Measurements from ENCODE around the gene HPX.
A peak's percentile ranks its signal among the peaks of the same experiment; 100 is the strongest.
"Not testable (repeated sequence)": the region's sequence is repeated elsewhere in the genome, so short reads cannot be mapped to it uniquely, and the experiment has no call there.

Gene HPX

GRCh38 chr11:6415797-6416196, 25.0 kb downstream of the HPX start:
- DNase-seq (ENCODE audit: low read depth in 2 of 2): no peak

- no peak for DNase-seq (ENCODE audit: low read depth in 2 of 2)
Measured at GRCh38 chr11:6414874-6415328, 25.9 kb downstream of the HPX start.

DNA sequence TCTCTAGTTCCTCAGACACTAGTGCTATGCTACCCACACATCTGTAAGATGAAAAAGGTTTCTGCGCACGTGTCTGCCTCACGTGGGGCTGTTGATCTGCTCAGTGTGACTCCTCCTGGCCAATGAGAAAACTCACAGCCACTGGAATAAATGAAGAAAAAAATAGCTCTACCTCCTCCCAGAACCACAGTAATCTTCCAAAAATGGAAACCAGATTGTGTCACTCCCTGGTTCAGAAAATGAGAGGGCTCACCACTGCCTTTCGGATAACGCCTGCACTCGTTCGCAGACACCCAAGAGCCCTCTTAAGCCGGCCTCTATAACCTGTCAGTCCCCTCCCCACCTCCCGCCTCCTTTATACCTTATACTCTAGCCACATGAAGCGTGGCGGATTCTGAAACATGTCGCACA, 27.0 kb downstream of the HPX start:
- DNase-seq (ENCODE audit: low read depth in 2 of 2): peak; percentile 47 to 55

GRCh38 chr11:6411594-6412031, 29.2 kb downstream of the HPX start:
- DNase-seq (ENCODE audit: low read depth in 2 of 2): no peak

GRCh38 chr11:6410695-6411430, 29.9 kb downstream of the HPX start:
- DNase-seq (ENCODE audit: low read depth in 2 of 2): no peak

- no peak for DNase-seq (ENCODE audit: low read depth in 2 of 2)
Measured at GRCh38 chr11:6406370-6406769, 34.4 kb downstream of the HPX start.

- DNase-seq (ENCODE audit: low read depth in 2 of 2): no peak
Measured at GRCh38 chr11:6405846-6406245, 34.9 kb downstream of the HPX start.

- DNase-seq (ENCODE audit: low read depth in 2 of 2): no peak
Measured at GRCh38 chr11:6405052-6405667, 35.6 kb downstream of the HPX start.

DNA sequence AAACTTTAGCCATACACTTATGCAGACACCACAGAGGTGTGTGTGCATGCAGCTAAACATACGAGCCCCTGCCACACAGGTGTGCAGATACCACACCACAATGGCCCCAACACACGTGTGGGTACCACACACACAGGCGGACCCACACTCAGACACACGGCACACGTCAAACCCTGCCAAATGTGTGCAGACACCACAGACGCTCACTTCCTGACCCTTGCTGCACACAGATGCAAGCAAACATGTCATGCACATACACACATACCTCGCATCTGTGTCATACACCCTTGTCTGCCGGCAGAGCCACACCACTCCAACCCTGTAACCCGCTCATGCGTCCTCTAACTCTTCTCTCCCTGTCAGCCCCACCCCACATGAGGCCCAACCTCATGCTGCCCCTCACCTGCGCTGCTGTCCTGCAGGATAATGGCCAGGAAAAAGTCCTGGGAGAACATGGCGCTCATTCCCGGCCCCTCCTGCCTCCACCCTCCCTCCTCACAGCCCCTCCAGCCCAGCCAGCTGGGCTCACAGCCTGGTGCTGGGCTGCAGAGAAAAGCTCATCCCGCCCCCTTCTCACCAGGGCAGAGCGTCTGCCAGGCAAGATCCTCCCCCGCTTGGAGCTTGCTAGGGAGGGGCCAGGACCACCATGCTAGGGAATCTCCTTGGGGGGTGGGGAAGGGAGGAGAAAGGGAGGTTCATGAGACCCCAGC, 36.3 kb downstream of the HPX start:
- DNase-seq (ENCODE audit: low read depth in 2 of 2): no peak

- DNase-seq (ENCODE audit: low read depth in 2 of 2): no peak
Measured at GRCh38 chr11:6403539-6403938, 37.2 kb downstream of the HPX start.

DNA sequence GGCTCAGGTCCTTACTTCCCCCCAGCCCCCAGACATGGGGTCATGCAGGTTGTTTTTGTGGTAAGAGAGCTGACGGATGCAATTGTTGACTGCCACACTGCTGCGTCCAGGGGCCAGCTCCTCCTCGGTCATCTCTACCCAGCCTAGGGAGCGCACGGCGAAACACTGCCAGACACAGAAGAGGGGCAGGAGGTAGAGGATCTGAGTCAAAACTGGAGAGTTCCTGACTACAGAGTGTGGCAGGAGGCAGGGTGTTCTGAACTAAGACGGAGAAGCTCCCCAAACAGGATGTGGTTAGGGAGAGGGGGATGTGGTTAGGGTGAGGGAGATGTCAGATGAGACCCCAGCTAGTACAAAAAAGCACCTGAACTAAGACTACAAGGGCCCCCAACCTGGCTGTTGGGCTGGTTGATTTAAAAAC, 38.2 kb downstream of the HPX start:
- DNase-seq (ENCODE audit: low read depth in 2 of 2): peak in 1 of 2 donors; percentile 58

DNA sequence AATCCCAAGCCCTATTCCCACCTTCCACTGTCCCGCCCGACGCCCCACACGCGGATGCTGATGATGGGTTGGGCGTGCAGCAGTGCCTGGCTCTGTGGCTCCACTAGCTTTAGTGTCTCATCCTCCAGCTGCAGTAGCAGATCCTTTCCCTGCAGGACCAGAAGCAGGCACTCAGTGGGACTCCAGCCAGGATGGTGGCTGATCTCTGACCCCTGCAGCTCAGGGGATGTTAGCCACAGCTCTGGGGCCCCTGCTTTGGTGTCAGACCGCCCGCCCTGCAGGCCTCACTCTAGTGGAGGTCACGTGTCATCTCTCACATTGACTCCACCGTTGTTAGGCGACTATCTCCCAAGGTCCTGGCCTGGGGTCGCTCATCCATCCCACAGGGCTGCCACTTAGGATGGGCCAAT, 38.7 kb downstream of the HPX start:
- DNase-seq (ENCODE audit: low read depth in 2 of 2): no peak

DNA sequence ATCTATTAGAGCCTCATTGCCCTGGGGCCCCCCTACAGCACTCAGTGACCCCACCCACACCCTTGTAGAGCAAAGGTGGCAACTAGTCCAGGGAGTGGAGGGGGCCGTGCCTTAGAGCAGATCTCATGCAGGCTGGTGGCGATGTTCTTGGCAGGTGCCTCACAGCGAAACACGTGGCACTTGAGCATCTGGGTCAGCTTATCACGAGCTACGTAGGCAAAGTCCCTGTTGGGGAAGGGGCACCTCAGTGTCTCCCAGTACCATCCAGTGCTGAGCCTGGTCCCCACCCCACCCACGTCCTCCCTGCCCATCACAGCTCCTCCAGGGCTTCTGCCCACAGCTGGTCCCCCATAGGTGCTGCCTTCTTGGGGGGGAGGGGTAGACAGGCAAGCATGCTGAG, 39.3 kb downstream of the HPX start:
- no peak for DNase-seq (ENCODE audit: low read depth in 2 of 2)

DNA sequence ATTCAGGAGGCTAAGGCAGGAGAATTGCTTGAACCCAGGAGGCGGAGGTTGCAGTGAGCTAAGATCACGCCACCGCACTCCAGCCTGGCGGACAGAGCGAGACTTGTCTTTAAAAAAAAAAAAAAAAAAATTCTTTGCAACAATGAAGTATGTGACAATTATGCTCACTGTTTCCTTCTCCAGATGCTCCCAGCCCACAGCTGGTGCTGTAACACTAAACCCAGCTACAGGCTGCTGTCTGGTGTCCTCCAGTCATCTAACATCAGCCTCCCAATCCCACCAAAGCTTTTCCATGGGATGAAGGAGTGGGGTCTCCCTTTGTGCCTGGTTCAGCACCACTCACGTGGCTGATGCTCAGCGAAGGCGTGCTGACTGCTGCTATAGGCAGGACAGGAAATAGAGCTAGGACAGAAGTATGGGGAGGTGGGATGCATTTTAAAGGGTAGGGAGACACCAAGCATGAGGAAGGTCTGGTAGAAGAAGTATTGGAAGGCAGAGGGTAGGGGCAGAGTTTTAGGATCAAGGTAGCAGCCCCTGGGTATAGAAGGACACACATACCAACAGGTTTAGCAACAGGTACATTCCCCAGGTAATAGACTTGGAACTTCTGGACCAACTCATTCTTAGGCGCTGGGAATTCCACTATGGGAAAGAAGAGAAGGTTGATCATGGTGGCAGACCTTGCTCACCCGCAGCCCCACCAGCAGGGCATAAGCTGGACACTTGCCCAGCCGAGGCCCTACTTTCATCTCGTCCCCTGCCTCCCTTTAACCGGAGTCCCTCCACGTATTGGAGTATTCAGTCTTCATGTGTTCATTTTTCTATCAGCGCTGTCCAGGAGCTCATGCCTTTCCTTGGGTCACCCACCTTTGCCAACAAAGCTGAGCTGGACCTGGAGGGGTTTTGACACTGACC, 40.1 kb downstream of the HPX start:
- no peak for DNase-seq (ENCODE audit: low read depth in 2 of 2)

DNA sequence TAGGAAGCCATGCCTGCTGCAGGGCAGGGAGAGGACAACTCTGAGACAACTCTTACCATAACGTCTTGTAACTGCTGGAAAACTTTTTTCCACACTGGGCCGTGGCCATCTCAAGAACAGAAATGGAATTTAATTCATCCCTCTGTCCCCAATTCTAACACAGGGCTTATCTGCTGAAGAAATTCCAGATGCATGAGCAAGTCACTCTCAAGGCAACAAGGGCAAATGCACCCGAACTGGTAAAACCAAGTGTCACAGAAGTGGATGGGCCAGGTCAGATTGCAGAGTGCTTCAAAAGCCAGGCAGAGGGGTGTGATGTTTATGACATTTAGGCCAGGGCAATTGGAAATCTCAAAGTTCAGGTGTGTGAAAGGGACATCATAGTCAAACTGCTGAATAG, 43.2 kb downstream of the HPX start:
- no peak for DNase-seq (ENCODE audit: low read depth in 2 of 2)

DNA sequence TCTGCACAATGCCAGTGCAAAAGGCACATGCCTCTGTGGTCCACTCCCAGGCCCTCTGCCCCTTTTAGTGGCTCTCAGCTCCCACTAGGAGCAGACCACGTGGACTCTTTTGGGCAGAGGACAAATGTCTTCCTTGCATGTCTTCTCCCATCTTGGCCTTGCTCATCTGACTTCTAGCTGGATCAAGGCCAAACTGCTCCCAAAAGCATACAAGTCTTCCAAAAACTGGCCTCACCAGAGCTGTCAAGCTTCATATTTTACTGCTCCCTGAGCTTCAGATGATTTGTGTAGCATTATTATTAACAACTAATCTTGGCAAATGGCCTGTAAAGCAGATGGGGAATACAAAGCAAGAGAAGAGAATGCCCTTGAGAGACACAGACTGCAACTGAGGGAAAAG, 43.6 kb downstream of the HPX start:
- DNase-seq (ENCODE audit: low read depth in 2 of 2): no peak

DNA sequence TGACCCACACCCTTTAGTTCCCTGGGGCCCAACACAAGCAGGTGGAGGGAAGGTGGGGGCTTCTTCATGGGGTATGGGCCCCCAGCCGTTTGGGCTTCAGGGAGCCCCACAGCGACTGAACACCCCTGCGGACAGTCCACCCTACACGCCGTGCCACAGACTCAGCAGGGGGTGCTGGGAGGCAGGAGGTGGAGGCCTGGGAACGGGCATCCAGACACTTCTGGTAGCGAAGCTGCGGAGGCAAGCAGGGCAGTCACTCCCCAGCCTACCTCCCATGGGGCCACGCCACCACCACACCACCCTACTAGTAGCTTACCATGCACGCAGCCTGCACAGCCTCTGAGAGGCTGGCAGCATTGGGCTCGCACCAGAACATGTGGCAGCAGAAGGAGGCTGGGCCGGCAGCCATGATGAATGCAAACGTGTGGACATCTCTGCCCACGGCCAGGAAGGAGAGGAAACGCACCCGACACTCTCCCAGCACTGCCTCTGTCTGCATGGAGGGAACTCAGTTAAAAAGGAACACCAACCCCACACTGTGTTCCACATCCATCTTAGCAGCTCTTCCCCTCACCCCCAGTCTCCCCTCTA, 45.2 kb downstream of the HPX start:
- DNase-seq (ENCODE audit: low read depth in 2 of 2): no peak

- no peak for DNase-seq (ENCODE audit: low read depth in 2 of 2)
Measured at GRCh38 chr11:6393989-6394670, 46.7 kb downstream of the HPX start.

GRCh38 chr11:6392251-6392650, 48.5 kb downstream of the HPX start:
- DNase-seq (ENCODE audit: low read depth in 2 of 2): not testable (repeated sequence)

DNA sequence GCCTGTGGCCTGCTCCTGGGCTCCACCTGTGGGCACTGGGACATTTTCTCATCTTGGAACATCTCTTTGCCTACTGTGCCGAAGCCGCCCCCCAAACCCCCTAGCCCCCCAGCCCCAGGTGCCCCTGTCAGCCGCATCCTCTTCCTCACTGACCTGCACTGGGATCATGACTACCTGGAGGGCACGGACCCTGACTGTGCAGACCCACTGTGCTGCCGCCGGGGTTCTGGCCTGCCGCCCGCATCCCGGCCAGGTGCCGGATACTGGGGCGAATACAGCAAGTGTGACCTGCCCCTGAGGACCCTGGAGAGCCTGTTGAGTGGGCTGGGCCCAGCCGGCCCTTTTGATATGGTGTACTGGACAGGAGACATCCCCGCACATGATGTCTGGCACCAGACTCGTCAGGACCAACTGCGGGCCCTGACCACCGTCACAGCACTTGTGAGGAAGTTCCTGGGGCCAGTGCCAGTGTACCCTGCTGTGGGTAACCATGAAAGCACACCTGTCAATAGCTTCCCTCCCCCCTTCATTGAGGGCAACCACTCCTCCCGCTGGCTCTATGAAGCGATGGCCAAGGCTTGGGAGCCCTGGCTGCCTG, 49.2 kb downstream of the HPX start:
- DNase-seq (ENCODE audit: low read depth in 2 of 2): no peak
